GM19043 (cell line): ENCODE measurements around the gene PYM1.
A peak's percentile ranks its signal among the peaks of the same experiment; 100 is the strongest.

Source experiments
- ATAC-seq: cut with Tn5 transposase; IDR thresholded peaks from one replicate; pipeline ENCODE4 v1.9.1; 2021; ENCODE audit warnings: low read depth; ENCODE audit not compliant: unreplicated experiment

The PYM1 gene

GRCh38 chr12:55927588-55928502, at the start of gene PYM1:
Gene PYM1, minus strand, starts transcription at chr12:55927894. Its CDS starts 133 bp downstream, at chr12:55927761.
- peak; percentile 25 for ATAC-seq

GRCh38 chr12:55974308-55974730, 46.6 kb upstream of the PYM1 start:
- no peak for ATAC-seq

GRCh38 chr12:55973599-55974307, 46.1 kb upstream of the PYM1 start, which contains the start of gene RAB5B:
Gene RAB5B, plus strand, starts transcription at chr12:55974078. Its CDS starts 12,883 bp downstream, at chr12:55986961.
- ATAC-seq = peak; percentile 89

- no peak for ATAC-seq
These were observed 45.4 kb upstream of the PYM1 start for GRCh38 chr12:55972911-55973598.

- ATAC-seq = no peak
These were observed 44.8 kb upstream of the PYM1 start for GRCh38 chr12:55972456-55972855.

GRCh38 chr12:55972042-55972441, 44.3 kb upstream of the PYM1 start:
- ATAC-seq = no peak

GRCh38 chr12:55970775-55971174, 43.1 kb upstream of the PYM1 start:
- no peak for ATAC-seq

- no peak for ATAC-seq
These were observed 41.7 kb upstream of the PYM1 start for GRCh38 chr12:55969356-55969755.

GRCh38 chr12:55966408-55967281, 39.0 kb upstream of the PYM1 start, which contains the start of gene CDK2:
Gene CDK2, plus strand, starts transcription at chr12:55966830. Its CDS starts 179 bp downstream, at chr12:55967009.
- ATAC-seq = peak; percentile 97

GRCh38 chr12:55965941-55966407, 38.3 kb upstream of the PYM1 start, which contains the start of gene PMEL:
Gene PMEL, minus strand, starts transcription at chr12:55966042. Its CDS starts 31 bp downstream, at chr12:55966011.
- no peak for ATAC-seq

- no peak for ATAC-seq
These were observed 37.5 kb upstream of the PYM1 start for GRCh38 chr12:55965240-55965639.

GRCh38 chr12:55963760-55964159, 36.1 kb upstream of the PYM1 start:
- ATAC-seq = no peak

GRCh38 chr12:55957106-55957859, 29.6 kb upstream of the PYM1 start:
- ATAC-seq = no peak

- no peak for ATAC-seq
These were observed 28.3 kb upstream of the PYM1 start for GRCh38 chr12:55955800-55956508.

GRCh38 chr12:55955344-55955743, 27.6 kb upstream of the PYM1 start:
- no peak for ATAC-seq

- no peak for ATAC-seq
These were observed 18.9 kb upstream of the PYM1 start for GRCh38 chr12:55946553-55946952.

GRCh38 chr12:55942577-55943136, 15.0 kb upstream of the PYM1 start:
- ATAC-seq = no peak

- no peak for ATAC-seq
These were observed 14.4 kb upstream of the PYM1 start for GRCh38 chr12:55942055-55942454.
